ENCODE data around the gene LBH. TPM values are rescaled to one million over a fixed set of nuclear protein-coding genes. Genes with fewer than 3 reads are reported as not detected.

LBH gene
- total and polyA plus RNA-seq, 2 donors (not counting 3 experiments of a cell fraction or from before 2014, with no cell fraction given), result 5.3 to 5.5 TPM

DNA sequence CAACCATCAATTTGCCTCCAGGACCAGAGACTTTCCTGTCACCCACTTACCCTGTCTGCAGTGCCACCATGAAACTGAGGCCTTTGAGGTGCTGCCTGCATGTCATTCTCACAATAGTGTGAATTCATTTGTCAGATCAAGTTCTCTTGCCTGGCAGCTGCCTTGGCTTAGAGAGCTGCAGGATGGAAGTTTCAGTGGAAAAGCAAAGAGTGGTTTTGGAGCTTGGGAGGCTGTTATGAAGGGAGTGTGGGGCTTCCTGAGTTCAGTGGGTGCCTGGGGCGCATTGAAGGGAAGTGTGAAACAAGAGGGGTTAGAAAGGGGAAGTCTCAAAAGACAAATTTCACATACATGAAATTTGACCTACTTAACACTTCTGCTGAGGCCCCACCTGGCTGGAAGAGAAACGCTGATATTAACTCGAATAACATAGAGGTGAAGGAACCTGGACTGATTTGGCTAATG is 7.9 kb upstream of the LBH start:
- Histone ChIP-seq H3K9ac (replicated peaks; ENCODE audit: extremely low read depth, insufficient read depth, low read length) (no peak overlapping the region), H3K36me3 (ENCODE audit: control insufficient read depth in 2 of 2, extremely low read depth in 1 of 2, insufficient read depth in 2 of 2, low read length in 2 of 2) (no peaks in the 10 kb centered on the region), H3K4me1 (ENCODE audit: control insufficient read depth, extremely low read depth, insufficient read depth, low read length) (no peaks in the 10 kb centered on the region), H3K27ac (ENCODE audit: insufficient read depth, low read depth, low read length) (no peak overlapping the region), H3K4me2 (ENCODE audit: insufficient read depth, low read length) (no peak overlapping the region), H2AFZ (ENCODE audit: low read depth, low read length) (no peak overlapping the region), H3K79me2 (ENCODE audit: control insufficient read depth, insufficient read depth, low read length) (no peaks in the 10 kb centered on the region), H4K20me1 (replicated peaks; ENCODE audit: control insufficient read depth, extremely low read depth, insufficient read depth, low read length) (no peaks in the 10 kb centered on the region), H3K9me3 (replicated peaks; ENCODE audit: control insufficient read depth, insufficient read depth, low read length) (no peaks in the 10 kb centered on the region), H3K4me3 (replicated peaks in 1 of 3; ENCODE audit: insufficient read depth in 1 of 3, low read depth in 1 of 3, low read length in 3 of 3) (no peak overlapping the region), H3K27me3 (ENCODE audit: control insufficient read depth in 2 of 2, insufficient read depth in 2 of 2, low read length in 2 of 2) (peaks cover 0 to 2% of the 10 kb centered on the region in 2 experiments), H3K9me1 (replicated peaks; ENCODE audit: control insufficient read depth, extremely low read depth, insufficient read depth, low read length) (no peaks in the 10 kb centered on the region)
- dilution Hi-C loops (cut with MboI; ENCODE audit: extremely low pct_ligation_motif_present, low sequenced_read_pairs) (no loop called here), intact Hi-C loops (cut with micrococcal nuclease) (no loop called here)
- ChIA-PET POLR2A (no interaction called here), CTCF (interaction anchor here (1.2 to 1.7 kb wide), 2 partner anchors 9 to 488 kb away, joined by 3 to 8 read pairs; no protein-coding TSS in a partner anchor)
- FAIRE-seq, result no peak
- TF ChIP-seq EZH2 (IDR thresholded peaks at IDR 0.05; ENCODE audit: borderline replicate concordance, low read depth, low read length, severe bottlenecking), result no peak
- no peak for TF ChIP-seq JUN (IDR thresholded peaks at IDR 0.05; ENCODE audit: borderline replicate concordance, insufficient read depth, insufficient read length, low read depth)
- BruUV-seq (replicated peaks), result no TSS peak
- no peak for DNase-seq (ENCODE audit: low read depth, low spot score)

DNA sequence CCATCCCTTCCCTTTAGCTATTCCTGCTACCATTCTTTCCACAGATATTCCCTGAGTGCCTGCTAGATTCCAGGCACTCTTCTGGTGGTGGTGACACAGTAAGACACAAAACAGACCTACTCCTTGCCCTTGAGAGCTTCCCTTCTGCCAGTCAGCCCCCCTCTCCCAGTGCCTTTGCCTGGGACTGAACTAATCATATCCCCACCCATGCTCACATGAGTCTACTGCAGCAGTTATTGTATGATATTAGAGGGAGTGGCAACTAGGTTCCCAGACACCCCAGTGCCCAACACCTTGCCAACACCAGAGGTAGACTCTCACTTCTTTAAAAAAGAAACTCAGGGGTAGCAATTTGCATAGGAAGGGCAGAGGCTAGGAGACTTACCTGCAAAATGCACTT is 7.2 kb upstream of the LBH start:
- intact Hi-C loops (cut with micrococcal nuclease), result no loop called here
- H3K36me3 ChIP-seq (ENCODE audit: control insufficient read depth in 2 of 2, extremely low read depth in 1 of 2, insufficient read depth in 2 of 2, low read length in 2 of 2), result no peaks in the 10 kb centered on the region
- no peak overlapping the region for H3K9ac ChIP-seq (replicated peaks; ENCODE audit: extremely low read depth, insufficient read depth, low read length)
- H3K9me3 ChIP-seq (replicated peaks; ENCODE audit: control insufficient read depth, insufficient read depth, low read length), result no peaks in the 10 kb centered on the region
- H3K4me2 ChIP-seq (ENCODE audit: insufficient read depth, low read length), result no peak overlapping the region
- no peaks in the 10 kb centered on the region for H3K79me2 ChIP-seq (ENCODE audit: control insufficient read depth, insufficient read depth, low read length)
- ChIA-PET CTCF (interaction anchor here (1.6 to 1.7 kb wide), 2 partner anchors 16 to 488 kb away, joined by 8 read pairs; no protein-coding TSS in a partner anchor), POLR2A (no interaction called here)
- TF ChIP-seq, protein P1, sequence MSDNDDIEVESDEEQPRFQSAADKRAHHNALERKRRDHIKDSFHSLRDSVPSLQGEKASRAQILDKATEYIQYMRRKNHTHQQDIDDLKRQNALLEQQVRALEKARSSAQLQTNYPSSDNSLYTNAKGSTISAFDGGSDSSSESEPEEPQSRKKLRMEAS (IDR thresholded peaks at IDR 0.05; ENCODE audit: insufficient read depth, insufficient read length), result no peak
- TF ChIP-seq FOS (IDR thresholded peaks at IDR 0.05; ENCODE audit: borderline replicate concordance, insufficient read depth, low read length) (no peak), JUN (IDR thresholded peaks at IDR 0.05; ENCODE audit: borderline replicate concordance, insufficient read depth, insufficient read length, low read depth) (no peak), EZH2 (IDR thresholded peaks at IDR 0.05; ENCODE audit: borderline replicate concordance, low read depth, low read length, severe bottlenecking) (no peak)
- no peaks in the 10 kb centered on the region for H3K4me1 ChIP-seq (ENCODE audit: control insufficient read depth, extremely low read depth, insufficient read depth, low read length)
- H3K27ac ChIP-seq (ENCODE audit: insufficient read depth, low read depth, low read length), result no peak overlapping the region
- H2AFZ ChIP-seq (ENCODE audit: low read depth, low read length), result no peak overlapping the region
- dilution Hi-C loops (cut with MboI; ENCODE audit: extremely low pct_ligation_motif_present, low sequenced_read_pairs), result no loop called here
- no peak for DNase-seq (ENCODE audit: low read depth, low spot score)
- no peaks in the 10 kb centered on the region for H4K20me1 ChIP-seq (replicated peaks; ENCODE audit: control insufficient read depth, extremely low read depth, insufficient read depth, low read length)
- no peak for FAIRE-seq
- no peaks in the 10 kb centered on the region for H3K9me1 ChIP-seq (replicated peaks; ENCODE audit: control insufficient read depth, extremely low read depth, insufficient read depth, low read length)
- H3K4me3 ChIP-seq (replicated peaks in 1 of 3; ENCODE audit: insufficient read depth in 1 of 3, low read depth in 1 of 3, low read length in 3 of 3), result no peak overlapping the region
- H3K27me3 ChIP-seq (ENCODE audit: control insufficient read depth in 2 of 2, insufficient read depth in 2 of 2, low read length in 2 of 2), result peaks cover 0 to 2% of the 10 kb centered on the region in 2 experiments
- BruUV-seq (replicated peaks), result no TSS peak

All from endothelial cell of umbilical vein (primary cell).